ENCODE measurements around the gene SLC30A10.
"Not testable (repeated sequence)": the region's sequence is repeated elsewhere in the genome, so short reads cannot be mapped to it uniquely, and the experiment has no call there.

Gene SLC30A10

DNA sequence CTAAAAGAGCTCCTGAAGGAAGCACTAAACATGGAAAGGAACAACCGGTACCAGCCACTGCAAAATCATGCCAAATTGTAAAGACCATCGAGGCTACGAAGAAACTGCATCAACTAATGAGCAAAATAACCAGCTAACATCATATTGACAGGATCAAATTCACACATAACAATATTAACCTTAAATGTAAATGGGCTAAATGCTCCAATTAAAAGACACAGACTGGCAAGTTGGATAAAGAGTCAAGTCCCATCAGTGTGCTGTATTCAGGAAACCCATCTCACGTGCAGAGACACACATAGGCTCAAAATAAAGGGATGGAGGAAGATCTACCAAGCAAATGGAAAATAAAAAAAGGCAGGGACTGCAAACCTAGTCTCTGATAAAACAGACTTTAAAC is 39.7 kb downstream of the SLC30A10 start:
- DNase-seq, result not testable (repeated sequence)

GRCh38 chr1:219885680-219886079 is 42.7 kb downstream of the SLC30A10 start:
- no peak for DNase-seq

DNA sequence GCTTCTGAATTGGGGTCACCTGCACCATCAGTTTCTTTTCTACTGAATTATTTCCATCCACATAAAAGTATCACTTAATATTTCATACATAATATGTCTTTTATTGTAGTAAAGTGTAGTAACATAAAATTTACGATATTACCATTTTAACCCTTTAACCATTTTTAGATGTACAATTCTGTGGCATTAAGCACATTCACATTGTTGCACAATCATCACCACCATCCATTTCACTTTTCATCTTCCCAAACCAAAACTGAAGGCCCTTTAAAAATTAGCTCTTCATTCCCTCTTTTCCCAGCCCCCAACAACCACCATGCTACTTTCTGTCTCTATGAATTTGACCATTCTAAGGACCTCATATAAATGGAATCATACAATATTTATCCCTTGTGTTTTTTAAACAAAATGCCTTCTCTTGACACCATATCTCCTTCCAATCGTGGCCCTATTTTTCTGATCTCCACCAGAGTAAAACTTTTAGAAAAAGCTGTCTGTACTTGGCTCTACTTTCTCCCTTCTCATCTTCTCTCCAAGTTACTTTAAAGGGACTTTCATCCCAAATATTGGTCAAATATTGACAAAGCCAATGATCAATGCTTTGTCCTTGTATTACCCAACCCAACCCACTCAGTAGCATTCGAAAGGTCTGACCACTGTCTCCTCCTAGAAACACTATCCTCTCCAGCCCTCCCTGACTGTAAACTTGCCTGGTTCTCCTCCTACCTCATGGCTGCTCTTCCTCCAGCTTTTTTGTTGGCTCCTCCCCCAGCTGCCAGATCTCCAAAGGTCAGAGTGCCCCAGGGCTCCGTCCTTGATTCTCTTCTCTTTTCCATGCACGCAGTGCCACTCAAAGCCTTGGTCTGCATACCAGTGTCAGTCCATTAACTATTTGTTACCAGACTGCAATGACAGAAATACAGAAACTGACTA is 44.7 kb downstream of the SLC30A10 start:
- no peak for DNase-seq

DNA sequence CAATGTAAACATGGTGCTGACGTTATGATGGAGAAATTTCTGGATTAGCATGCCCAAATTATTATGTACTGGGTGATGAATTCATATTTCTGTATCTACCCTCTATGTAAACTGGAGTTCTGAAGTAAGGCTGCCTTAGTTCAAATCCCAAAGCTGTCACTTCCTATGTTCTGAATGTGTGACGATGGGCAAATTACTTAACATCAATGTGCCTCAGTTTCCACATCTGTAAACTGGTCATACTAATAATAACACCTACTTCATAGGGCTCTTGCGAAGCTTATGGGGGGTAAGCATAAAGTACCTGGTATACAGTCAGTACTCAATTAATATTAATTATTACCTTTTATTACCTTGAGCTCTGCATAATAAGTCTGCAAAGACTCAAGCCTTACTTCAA is 45.6 kb downstream of the SLC30A10 start:
- no peak for DNase-seq

DNA sequence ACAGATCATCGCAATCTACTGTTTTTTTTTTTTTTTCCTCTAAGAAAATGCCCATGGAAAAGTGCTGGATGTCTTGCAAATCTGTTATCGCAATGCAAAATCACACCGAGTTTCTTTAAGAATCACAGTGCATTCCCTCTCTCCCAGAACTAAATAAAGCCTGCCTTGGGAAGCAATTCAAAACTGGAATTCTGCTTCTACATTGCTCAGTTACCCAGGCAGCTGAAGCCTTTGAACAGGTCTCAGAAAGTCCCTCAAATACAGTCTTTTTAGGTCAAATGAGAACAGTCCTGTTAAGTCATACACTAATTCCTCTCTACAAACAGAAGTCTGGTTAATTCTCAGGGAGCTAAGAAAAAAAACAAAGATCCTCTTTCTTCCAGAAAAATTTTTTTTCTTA is 46.3 kb downstream of the SLC30A10 start:
- DNase-seq, result no peak

- DNase-seq, result no peak
These were observed 47.4 kb downstream of the SLC30A10 start for GRCh38 chr1:219880765-219881457.

DNA sequence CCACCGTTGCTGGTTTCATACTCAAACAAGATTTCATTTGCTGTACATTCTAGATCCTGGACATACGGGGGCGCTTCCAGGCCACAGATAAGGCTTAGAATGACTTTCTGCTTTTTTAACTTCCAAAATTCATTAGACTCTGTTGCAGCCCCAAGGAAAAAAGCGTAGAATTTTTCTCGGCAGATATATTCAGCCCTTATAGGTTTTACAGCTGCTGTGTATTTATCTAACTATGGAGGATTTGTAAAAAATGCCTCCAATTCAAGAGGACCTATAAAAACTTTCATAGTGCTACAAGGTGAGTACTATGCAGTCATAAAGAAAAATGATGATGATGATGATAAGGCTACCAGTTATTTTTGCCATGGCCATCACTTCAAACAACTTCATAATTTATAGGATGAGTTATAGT is 51.6 kb downstream of the SLC30A10 start:
- DNase-seq, result no peak

DNA sequence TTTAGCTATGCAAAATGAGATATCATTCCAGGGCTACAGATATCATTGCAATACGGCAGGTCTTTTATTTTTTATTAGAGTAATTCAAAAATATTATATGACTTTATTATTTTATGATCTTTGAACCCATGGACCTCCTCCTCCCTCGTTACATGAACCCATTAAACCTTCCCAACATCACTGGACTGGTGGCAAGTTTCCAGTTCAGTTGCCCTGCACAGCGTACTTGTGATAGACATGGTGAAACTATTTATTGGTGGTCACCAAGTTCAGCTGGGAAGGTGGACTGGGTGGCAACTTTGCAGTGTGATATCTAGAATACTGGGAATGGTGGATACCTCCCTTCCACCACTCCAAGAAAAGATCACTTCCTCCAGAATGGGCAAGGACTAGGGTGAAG is 52.5 kb downstream of the SLC30A10 start:
- no peak for DNase-seq

GRCh38 chr1:219872538-219872937 is 55.8 kb downstream of the SLC30A10 start:
- not testable (repeated sequence) for DNase-seq

GRCh38 chr1:219871427-219872057 is 56.8 kb downstream of the SLC30A10 start:
- no peak for DNase-seq

DNA sequence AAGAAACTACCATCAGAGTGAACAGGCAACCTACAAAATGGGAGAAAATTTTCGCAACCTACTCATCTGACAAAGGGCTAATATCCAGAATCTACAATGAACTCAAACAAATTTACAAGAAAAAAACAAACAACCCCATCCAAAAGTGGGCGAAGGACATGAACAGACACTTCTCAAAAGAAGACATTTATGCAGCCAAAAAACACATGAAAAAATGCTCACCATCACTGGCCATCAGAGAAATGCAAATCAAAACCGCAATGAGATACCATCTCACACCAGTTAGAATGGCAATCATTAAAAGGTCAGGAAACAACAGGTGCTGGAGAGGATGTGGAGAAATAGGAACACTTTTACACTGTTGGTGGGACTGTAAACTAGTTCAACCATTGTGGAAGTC is 59.7 kb downstream of the SLC30A10 start:
- DNase-seq, result not testable (repeated sequence)
